ENCODE data around the gene LMF2.

Gene LMF2

GRCh38 chr22:50483977-50484853 is 23.3 kb downstream of the LMF2 start:
- no peak for DNase-seq (ENCODE audit: low read depth in 3 of 3, low spot score in 1 of 3)

- no peak for DNase-seq (ENCODE audit: low read depth in 3 of 3, low spot score in 1 of 3)
Measured at GRCh38 chr22:50483556-50483955, 23.9 kb downstream of the LMF2 start.

GRCh38 chr22:50483106-50483505 is 24.4 kb downstream of the LMF2 start:
- DNase-seq (ENCODE audit: low read depth in 3 of 3, low spot score in 1 of 3) = no peak

GRCh38 chr22:50482107-50483074 is 25.1 kb downstream of the LMF2 start:
- DNase-seq (ENCODE audit: low read depth in 3 of 3, low spot score in 1 of 3) = no peak

- peak; percentile 28 to 61 (median 41) for DNase-seq (ENCODE audit: low read depth in 3 of 3, low spot score in 1 of 3)
Measured at GRCh38 chr22:50481440-50482106, 25.9 kb downstream of the LMF2 start, which contains the start of gene ADM2. Gene ADM2 (plus strand): TSS chr22:50481543. CDS start chr22:50481848, 305 bp downstream.

GRCh38 chr22:50481045-50481439 is 26.5 kb downstream of the LMF2 start:
- no peak for DNase-seq (ENCODE audit: low read depth in 3 of 3, low spot score in 1 of 3)

- DNase-seq (ENCODE audit: low read depth in 3 of 3, low spot score in 1 of 3) = no peak
Measured at GRCh38 chr22:50479721-50480120, 27.8 kb downstream of the LMF2 start.

GRCh38 chr22:50477923-50478322 is 29.6 kb downstream of the LMF2 start:
- no peak for DNase-seq (ENCODE audit: low read depth in 3 of 3, low spot score in 1 of 3)

- DNase-seq (ENCODE audit: low read depth in 3 of 3, low spot score in 1 of 3) = no peak
Measured at GRCh38 chr22:50476868-50477267, 30.6 kb downstream of the LMF2 start.

GRCh38 chr22:50475652-50476002 is 31.9 kb downstream of the LMF2 start:
- no peak for DNase-seq (ENCODE audit: low read depth in 3 of 3, low spot score in 1 of 3)

GRCh38 chr22:50474710-50475651 is 32.5 kb downstream of the LMF2 start, which contains the start of gene SBF1:
Gene SBF1 (minus strand): TSS chr22:50475035. CDS start chr22:50474840, 195 bp downstream.
- DNase-seq (ENCODE audit: low read depth in 3 of 3, low spot score in 1 of 3) = peak; percentile 64 to 83 (median 73)

- no peak for DNase-seq (ENCODE audit: low read depth in 3 of 3, low spot score in 1 of 3)
Measured at GRCh38 chr22:50473855-50474671, 33.4 kb downstream of the LMF2 start.

- DNase-seq (ENCODE audit: low read depth in 3 of 3, low spot score in 1 of 3) = no peak
Measured at GRCh38 chr22:50473088-50473487, 34.4 kb downstream of the LMF2 start.

- no peak for DNase-seq (ENCODE audit: low read depth in 3 of 3, low spot score in 1 of 3)
Measured at GRCh38 chr22:50471962-50472361, 35.5 kb downstream of the LMF2 start.

GRCh38 chr22:50471197-50471847 is 36.2 kb downstream of the LMF2 start:
- no peak for DNase-seq (ENCODE audit: low read depth in 3 of 3, low spot score in 1 of 3)

GRCh38 chr22:50470491-50470890 is 37.0 kb downstream of the LMF2 start:
- no peak for DNase-seq (ENCODE audit: low read depth in 3 of 3, low spot score in 1 of 3)

- peak; percentile 80 to 98 (median 93) for DNase-seq (ENCODE audit: low read depth in 3 of 3, low spot score in 1 of 3)
Measured at GRCh38 chr22:50469377-50470305, 37.9 kb downstream of the LMF2 start.

GRCh38 chr22:50468626-50469025 is 38.9 kb downstream of the LMF2 start:
- no peak for DNase-seq (ENCODE audit: low read depth in 3 of 3, low spot score in 1 of 3)
